HG03139 (cell line): ENCODE measurements around the gene NPAS3.

Experiments used
- ATAC-seq: cut with Tn5 transposase; IDR thresholded peaks from one replicate; pipeline ENCODE4 v1.9.1; 2021; ENCODE audit not compliant: unreplicated experiment

The NPAS3 gene

DNA sequence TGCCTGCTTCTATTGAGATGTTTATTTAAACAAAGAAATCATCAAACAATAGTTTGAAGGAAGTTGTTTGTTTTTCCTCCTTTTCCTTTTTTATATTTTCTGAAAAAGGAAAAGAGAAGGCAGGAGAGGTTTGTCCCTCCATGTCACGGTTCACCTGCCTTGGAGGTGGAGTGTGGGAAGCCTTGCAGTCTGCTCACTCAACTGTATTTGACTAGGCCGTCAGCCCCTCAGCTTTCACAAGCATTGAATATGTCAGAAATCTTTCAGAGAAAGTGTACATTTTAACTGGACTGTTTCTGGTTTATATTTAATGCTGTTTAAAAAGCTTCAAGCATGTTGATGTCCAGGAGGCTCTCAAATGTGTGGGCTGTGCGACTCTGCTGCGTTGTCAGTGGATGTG lies 370.4 kb downstream of the NPAS3 start:
- no peak for ATAC-seq

DNA sequence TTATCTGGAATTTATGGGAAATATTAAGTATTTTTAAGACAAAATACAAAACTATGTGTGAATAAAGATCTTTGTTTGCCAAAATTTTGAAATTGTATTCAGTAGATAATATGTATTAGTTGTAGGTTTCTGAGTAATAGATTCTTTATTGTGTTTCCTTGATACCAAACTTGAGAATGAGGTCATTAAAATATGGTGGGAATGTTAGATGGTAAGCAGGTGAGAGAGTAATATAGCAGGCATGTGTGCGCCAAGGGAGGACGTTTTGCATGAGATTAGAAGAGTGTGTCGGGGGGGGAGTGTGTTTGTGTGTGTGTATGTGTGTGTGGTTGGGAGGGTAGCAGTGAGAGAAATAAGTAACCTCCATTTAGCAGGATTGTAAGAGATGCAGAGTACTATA lies 376.5 kb downstream of the NPAS3 start:
- no peak for ATAC-seq

DNA sequence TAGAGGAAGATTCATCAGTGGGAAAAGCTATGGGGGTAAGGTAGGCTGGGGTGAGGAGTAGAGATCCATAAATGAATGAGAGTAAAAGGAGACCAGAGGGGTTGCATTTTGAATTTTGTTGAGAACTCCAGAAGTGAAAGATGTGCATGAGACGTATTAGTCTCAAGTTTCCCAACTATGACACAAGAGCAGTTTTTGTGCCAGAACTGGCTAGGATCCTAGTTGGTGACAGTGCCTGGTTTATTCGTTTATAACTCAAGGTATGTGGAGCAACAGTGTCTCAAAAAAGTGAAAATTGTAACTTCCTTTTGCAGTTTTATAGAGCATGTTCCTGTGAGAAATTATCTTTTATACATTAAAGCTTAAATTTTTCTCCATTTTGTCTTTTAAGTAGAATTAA lies 377.0 kb downstream of the NPAS3 start:
- no peak for ATAC-seq

DNA sequence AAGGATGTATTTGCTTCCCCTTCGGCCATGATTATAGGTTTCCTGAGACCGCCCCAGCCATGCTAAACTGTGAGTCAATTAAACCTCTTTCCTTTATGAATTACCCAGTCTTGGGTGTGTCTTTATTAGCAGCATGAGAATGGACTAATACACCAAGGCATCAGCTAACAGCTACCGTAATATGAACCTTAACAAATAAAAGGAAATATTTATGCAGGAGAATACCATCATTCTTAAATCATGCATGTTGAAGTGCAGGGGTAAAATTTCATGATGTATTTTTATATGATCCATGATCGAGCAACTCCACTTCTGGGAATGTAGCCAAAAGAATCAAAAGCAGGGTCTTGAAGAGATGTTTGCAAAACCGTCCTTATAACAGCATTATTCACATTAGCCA lies 379.0 kb downstream of the NPAS3 start:
- no peak for ATAC-seq

DNA sequence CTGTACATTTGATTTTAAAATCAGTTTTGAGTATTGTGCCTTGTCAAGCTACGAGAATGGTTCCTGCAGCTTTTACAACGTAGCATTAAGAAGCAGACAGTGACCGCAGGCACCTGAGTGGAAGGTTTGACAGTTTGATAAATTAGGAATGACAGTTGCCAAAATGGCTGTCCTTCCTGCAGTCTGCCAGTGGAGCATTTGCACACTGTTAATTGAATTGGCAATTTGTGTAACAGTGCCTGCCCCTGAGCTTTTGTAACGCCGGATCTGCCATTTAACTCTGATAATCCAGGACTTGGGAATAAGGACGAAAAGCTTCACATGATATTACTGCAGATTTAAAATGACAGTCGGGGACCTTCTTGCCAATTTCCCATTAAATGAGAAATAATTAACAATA lies 385.3 kb downstream of the NPAS3 start:
- no peak for ATAC-seq

DNA sequence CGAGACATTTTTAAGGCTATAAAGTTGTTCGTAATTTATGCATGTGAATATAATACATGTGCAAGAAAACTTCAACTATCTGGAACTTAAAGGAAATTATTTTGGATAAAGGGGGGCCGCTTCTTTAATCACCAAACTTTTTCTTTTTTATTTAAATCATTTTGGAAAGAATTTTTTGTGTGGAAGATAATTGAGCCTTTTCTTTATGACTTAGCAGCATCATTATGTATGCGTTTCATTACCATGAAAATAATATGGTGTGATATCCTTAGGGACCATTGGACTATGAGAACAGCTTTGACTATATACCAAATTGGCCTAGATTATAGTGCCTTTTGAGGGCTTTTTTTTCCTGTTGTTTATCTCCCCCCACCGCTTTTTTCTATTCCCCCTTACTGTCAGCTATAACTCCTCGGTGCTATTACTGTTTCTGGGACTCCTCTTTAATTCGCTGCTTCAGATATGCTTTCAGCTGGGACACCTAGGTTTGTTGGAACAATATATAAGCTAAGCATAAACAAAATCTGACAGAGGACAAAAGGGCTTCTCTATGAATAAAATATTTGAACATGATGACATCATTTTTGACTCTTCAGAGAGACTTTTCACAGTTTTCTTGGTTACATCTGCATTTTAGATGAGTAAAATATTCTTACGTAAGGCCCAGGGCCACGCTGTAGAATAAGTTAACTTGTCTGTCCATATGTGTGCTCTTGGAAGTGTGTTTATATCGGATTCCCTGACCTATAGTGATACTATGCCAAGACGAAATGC lies 392.7 kb downstream of the NPAS3 start:
- no peak for ATAC-seq

DNA sequence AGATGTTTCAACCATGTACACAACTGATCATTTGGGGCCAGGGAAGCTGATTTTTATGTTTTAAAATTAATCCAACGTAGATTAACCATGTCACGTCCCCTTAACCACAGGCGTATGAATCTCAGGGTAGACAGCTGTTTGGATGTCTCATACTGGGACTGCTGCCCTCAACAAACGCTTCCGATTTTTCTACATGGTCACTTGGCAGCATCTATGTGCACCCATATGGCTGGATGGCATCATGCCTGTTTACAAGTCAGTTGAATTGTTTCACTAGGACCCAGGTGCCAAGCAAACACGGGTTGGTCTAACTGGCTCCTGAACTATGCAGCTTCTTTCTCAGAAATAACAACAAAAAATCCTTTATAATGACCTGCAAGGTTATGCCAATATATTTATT lies 393.8 kb downstream of the NPAS3 start:
- no peak for ATAC-seq

DNA sequence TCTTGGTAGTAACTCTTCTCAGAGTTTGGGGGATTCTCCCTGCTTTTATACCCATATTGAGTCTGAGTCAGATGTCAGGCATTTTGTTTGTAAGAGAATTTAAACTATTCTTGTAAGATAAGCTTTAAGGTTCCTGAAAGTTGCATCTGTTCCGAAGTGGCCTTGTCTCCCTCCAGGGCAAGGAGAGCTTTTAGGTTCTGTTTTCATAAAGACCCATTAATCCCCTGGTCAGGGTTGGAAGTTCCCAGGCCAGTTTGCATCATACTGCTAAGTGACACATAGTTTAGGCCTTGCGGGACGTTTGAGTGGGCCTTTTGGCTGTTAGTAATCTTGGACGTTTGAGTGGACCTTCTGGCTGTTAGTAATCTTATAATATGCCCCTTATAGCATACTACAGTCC lies 396.7 kb downstream of the NPAS3 start:
- no peak for ATAC-seq

DNA sequence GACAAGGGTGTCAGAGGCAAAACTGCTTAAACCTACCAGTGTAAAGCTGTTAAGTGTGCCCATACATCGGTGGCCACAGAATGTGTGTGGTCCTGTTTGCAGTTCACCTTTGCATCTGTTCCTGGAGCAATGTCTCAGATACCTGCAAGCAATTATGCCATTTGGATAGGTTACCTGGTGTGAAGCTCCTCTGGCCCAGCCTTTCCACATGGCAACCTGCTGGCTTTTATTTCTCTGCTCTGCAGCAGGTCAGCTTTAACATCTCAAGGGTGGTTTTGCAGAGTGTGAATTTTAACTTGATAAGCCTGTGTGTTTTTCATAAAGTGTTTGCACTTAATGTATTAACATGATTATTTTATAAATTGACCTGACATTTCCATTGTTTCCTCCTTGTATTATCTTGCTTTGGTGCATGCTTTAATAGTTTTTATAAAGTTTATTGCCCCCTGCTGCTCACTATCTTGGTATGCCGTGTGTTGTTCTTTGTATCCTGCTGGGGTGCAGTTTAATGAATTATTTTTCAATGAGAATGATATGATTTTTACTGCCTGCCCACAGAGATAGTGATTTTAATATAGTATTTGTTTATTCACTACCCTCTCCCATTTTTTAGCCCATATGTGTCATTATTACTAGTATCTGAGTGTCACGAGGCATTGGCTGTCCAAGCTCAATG lies 403.8 kb downstream of the NPAS3 start:
- ATAC-seq = no peak

DNA sequence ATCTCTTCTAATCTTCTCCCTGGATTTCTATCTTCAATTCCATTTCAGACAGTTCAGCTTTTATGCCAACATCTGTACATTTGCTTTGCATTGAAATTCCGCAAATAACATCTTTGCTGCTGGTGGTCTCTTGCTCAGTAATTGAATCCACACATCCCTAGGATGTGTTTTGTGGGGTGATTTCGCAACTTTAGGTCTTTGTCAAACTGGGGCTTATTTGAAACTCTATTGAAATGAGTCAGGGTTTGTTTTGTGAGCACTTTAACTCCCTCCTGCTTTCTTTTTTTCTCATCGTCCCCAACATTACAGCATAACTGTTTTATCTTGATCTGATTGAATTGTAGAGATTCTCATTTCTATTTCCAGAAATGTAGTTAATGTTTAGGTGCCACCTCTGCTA lies 404.3 kb downstream of the NPAS3 start:
- ATAC-seq = no peak

DNA sequence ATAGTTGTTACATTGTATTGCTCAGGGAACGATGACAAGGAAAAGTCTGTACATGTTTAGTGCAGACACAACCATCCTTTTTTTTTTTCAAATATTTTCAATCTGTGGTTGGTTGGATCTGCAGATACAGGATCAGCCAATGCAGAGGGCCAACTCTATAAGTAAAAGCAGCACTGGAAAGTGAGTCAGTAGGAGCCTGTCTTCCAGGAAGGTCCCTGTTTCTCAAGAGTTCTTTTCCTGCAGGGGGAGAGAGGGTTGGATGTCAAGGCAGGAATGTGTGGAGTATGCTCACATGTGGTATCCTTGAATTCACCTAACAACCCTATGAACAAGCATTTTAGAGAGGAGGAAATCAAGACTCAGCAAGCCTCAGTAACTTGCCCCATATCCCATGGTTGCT lies 409.1 kb downstream of the NPAS3 start:
- no peak for ATAC-seq

DNA sequence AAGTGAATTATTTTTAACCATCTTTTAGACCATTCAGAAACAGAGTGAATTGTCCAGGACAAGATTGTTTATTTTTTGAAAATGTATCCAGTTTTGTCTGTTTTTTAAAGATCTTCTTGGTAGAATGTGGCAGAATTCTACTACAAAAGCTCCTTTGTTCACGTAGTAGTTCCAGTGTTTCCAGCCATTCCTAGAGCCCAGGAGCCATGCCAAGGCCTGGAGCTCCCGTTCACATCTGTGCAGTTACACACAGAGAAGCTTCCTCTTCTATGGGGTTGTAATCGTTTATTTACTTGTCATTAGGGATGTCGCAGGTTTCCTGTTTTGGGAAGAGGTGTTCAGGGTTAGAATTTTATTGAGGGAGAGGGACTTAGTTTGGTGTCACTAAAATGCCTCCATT lies 409.8 kb downstream of the NPAS3 start:
- no peak for ATAC-seq

DNA sequence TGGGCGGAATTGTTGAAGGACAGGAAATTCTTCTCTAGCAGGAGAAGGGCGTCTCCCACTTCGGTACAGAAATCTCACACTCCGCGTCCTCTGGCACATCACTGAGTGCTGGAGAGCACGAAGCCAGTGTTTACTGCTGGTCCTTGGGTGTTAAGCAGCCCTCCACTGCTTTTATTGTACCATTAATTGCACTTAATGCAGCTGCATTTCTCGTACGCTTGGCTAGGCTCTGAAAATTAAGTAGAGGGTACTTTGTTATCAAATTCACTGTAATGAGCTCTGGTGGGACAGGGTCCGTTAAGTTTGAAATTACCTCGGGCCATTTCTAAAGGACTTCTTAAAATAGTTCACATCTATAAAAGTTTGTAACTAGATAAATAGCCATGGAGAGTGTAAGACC lies 411.2 kb downstream of the NPAS3 start:
- no peak for ATAC-seq

DNA sequence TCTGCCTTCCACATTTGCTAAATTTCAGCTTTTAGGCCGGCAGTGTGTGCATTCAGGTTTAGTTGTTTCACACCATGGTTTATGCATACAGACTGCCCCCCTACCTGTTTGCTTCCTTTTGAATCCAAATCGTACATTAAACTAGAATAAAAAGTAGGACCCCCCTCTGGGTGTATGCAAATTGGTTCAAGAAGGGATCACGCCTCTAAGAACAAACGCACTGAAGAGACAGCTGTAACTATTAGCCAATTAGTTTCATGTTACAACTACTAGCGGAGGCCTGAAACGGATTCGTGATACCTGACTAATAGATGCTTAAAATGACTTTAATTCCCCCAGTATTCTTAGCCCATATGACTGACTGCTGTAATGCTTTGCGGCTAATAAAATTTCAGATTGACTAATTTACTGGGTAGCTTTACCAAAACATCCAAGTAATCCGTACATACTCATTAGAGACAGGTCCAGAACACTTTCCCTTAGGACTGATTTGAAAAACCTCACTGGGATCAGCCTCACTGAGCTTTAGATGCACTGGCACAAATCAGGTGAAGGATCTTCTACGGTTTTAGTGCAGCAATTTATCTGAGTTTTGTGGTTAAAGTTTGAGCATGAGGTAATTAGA lies 411.8 kb downstream of the NPAS3 start:
- no peak for ATAC-seq

DNA sequence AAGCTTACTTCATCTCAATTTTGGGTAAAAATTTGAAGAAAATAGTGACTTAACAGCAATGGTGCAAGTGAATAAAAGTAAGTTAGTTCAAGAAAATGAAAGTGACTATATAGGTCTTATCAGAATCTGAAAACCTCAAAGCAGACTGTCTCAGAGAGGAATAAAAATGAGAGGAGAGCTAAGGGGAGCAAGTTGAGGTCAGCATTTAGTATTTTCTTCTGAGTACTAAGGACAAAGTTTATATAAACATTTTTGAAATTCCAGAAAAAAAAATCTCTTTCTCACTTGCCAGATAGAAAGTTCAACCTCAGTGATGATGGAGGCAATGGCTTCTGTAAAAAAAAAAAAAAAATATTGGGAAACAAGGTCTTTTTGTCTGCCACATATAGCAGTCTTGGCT lies 414.1 kb downstream of the NPAS3 start:
- no peak for ATAC-seq

DNA sequence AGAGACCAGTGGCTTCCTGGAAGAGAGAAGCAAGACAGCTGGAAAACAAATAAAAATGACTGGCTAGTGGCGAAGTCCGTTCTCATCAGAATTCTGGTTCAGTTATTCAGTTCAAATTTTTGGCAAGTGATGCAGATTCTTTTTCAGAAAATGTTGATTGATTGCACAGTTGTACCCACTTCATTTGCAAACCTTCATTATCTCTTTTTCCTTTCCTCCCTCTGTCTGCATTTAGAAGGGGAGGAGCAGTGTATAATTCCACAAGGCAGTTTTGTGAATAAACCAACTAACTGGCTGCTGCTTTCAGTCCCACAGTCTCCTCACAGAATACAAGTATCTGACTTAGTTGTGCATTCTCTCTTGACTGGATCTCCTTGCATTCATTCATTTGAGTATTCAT lies 417.5 kb downstream of the NPAS3 start:
- ATAC-seq = no peak

DNA sequence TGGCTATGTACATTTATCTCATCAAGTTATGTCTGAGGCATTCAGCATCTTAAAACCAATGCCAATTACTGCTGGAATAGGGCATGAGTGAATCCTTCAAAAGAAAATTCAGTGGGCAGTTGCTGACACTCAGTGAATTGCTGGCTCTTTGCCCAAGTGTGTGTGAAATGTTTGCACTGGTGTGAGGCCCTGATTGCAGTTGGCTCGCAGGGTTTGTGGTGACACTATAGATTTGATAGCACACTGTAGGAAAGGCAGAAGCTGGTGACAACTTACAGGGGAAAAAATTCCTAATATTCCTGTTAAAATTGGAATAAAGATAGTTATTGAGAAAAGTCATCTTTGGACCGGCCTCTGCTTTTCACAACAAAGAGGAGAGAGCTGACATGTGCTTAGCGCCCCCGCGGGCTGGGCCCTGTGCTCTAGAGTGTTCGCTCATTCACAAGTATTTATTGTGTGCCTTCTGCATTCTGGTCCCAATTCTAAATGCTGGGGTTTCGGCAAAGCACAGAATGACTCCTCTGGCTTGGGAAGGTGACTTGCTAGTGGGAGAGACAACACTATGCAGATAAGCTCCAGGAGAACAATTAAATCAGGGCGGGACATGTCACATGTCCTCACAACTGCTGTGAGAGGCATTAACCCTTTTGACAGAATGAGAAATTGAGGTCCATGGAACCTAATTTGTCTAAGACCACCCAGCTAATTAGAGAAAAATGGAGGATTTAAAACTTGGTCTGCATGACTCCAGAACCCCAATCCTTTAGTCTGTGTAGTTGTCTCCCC lies 418.7 kb downstream of the NPAS3 start:
- no peak for ATAC-seq

DNA sequence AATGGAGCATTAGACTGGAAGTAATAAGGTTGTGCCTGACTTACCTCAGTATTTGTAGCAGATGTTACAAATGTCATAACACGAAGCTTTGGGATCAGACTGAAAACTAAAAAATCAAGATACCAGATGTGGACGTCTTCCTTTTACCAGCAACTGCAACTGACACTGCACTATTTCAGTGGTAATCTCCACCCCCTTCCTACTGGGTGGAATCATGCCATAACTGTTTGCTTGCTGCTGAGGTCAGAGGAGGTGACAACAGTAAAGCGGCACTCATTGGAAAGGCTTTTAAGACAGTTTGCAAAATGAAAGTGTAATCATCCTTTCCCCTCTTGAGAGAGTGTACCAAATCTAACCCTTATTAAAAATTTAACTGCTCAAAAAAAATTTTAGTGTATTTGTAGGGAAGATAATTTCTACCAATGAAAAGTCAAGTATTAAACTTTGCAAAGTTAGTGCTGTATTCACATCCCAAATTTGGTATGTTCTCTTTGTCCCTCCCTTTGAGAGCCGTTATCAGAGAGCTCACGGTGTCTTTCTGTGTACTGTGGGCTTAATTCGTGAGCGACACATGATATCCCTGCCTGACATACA lies 420.7 kb downstream of the NPAS3 start:
- no peak for ATAC-seq

DNA sequence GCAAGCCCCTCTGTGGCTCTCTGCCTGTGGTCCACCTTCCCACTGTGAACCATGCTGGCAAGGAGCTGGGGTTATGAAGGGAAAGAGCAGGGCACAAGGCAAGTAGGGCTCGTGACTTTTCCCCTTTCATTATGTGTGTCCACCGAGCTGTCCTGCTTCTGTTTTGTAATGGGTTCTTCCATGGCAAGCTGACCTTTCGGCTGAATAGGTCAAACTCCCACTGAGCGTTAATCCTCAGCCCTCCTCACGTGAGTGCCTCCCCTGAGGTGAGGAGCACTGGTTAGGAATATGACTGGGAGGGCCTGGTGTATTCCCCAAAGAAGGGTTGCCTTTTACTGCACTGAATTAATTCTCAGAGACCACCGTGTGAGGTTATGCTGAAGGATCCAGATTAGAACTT lies 424.3 kb downstream of the NPAS3 start:
- no peak for ATAC-seq

DNA sequence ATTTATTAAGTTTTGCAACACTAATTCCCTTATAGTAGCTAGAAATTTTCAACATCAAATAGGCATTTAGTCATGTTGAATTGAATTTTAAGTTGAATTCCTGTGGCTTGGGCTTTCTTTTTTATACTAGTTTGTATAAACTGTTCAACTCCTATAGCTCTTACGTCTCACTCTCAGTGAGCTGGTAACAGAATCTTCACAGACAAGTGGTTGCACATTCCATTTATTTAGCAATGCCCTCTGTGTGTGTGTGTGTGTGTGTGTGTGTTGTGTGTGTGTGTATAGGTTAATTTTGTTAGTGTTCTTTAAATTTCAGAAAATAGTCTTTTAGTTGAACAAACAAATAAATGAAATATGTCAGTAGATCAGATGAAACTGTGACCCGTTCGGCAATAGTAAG lies 425.0 kb downstream of the NPAS3 start:
- ATAC-seq = no peak

DNA sequence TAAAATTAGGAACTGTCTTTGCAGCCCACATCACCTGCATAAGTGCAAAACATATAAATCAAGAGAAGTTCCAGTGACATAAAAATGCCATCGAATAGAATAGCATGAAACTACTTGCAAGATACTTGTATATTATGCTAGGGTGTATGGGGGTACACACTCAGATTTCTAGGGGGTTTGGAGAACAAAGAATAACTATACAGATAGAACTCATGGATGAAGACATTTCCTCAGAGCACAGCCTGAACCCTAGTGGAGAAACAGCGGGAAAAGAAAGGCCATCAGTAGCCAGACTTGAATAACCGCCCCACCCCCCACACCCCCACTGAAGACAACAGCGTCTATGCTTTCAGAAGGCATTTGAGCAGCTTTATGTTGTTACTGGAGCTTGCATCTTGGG lies 425.8 kb downstream of the NPAS3 start:
- ATAC-seq = no peak
